PC-3 (cell line): ENCODE measurements around the gene OR3A1. TPM values are rescaled to one million over a fixed set of nuclear protein-coding genes. Genes with fewer than 3 reads are reported as not detected.
"Not testable (repeated sequence)": the region's sequence is repeated elsewhere in the genome, so short reads cannot be mapped to it uniquely, and the experiment has no call there.

Experiments used
- ATAC-seq: fragments of 200-7000 bp; cut with Tn5 transposase; 2 replicates; pipeline ENCODE4 v1.9.1; 2020; ENCODE audit warnings: mild to moderate bottlenecking, moderate library complexity
- BruUV-seq: library from RNA; stranded (reverse); fragments of 400-500 nt; replicated peaks from 2 replicates; lab custom pipeline; 2021; lab: Mats Ljungman, UMichigan
- CTCF ChIA-PET: fragments of 300-600 bp; sonication (Branson Sonifier 250); formaldehyde crosslinking; loops from one replicate; lab custom pipeline; 2022; ENCODE audit warnings: antibody characterized with exemption; lab: Charles Lee
- POLR2A ChIA-PET: fragments of 300-600 bp; sonication (Branson Sonifier 250); formaldehyde crosslinking; loops from one replicate; lab custom pipeline; 2022; ENCODE audit warnings: antibody characterized with exemption; ENCODE audit not compliant: unreplicated experiment; lab: Charles Lee
- DNase-seq: peaks from one replicate; pipeline ENCODE4 v3.0.0-alpha.2; 2015
- H2AFZ ChIP-seq: fragments of 300-600 bp; sonication (generic); 2 replicates; pipeline ENCODE4 v1.6.0; 2016; ENCODE audit warnings: antibody characterized with exemption, low read length
- H3F3A ChIP-seq: fragments of 300-600 bp; sonication (generic); one replicate; pipeline ENCODE4 v1.6.0; 2017; ENCODE audit warnings: antibody characterized with exemption, low read length, control low read depth, mild to moderate bottlenecking; ENCODE audit not compliant: unreplicated experiment
- H3K27ac ChIP-seq: fragments of 300-600 bp; sonication (generic); 2 replicates; pipeline ENCODE4 v1.5.1; 2016; ENCODE audit warnings: mild to moderate bottlenecking, low read length
- H3K27me3 ChIP-seq: fragments of 300-600 bp; sonication (generic); 2 replicates; pipeline ENCODE4 v1.6.1; 2016; ENCODE audit warnings: low read length, mixed read lengths
- H3K36me3 ChIP-seq: fragments of 300-600 bp; sonication (generic); 2 replicates; pipeline ENCODE4 v1.6.1; 2016; ENCODE audit warnings: low read depth, mixed run types, low read length, mixed read lengths
- H3K4me1 ChIP-seq: fragments of 300-600 bp; sonication (generic); 2 replicates; pipeline ENCODE4 v1.5.1; 2016; ENCODE audit warnings: low read length; ENCODE audit not compliant: insufficient read depth
- H3K4me2 ChIP-seq: fragments of 300-600 bp; sonication (generic); 2 replicates; pipeline ENCODE4 v1.6.0; 2016; ENCODE audit warnings: low read length
- H3K4me3 ChIP-seq: fragments of 300-600 bp; sonication (generic); 2 replicates; pipeline ENCODE4 v1.5.1; 2016; ENCODE audit warnings: mild to moderate bottlenecking, low read length, mixed read lengths
- H3K79me2 ChIP-seq: fragments of 300-600 bp; sonication (generic); 2 replicates; pipeline ENCODE4 v1.6.1; 2017; ENCODE audit warnings: low read length, mixed read lengths
- H3K9ac ChIP-seq: fragments of 300-600 bp; sonication (generic); 2 replicates; pipeline ENCODE4 v1.6.0; 2016; ENCODE audit warnings: mild to moderate bottlenecking, low read length
- H3K9me2 ChIP-seq: fragments of 300-600 bp; sonication (generic); replicated peaks from 2 replicates; pipeline ENCODE4 v1.6.1; 2016; ENCODE audit warnings: mixed run types, low read length, mixed read lengths
- H3K9me3 ChIP-seq: fragments of 300-600 bp; sonication (generic); 2 replicates; pipeline ENCODE4 v1.6.1; 2016; ENCODE audit warnings: low read length, mixed read lengths
- H4K20me1 ChIP-seq: fragments of 300-600 bp; sonication (generic); 2 replicates; pipeline ENCODE4 v1.6.1; 2016; ENCODE audit warnings: low read length, mixed read lengths
- CTCF ChIP-seq: fragments of 300-600 bp; sonication (generic); conservative IDR thresholded peaks from 2 replicates; pipeline ENCODE4 v1.5.1; 2017; ENCODE audit warnings: antibody characterized with exemption, low read depth, mild to moderate bottlenecking, low read length
- EZH2 ChIP-seq: fragments of 300-600 bp; sonication (generic); IDR thresholded peaks from one replicate; pipeline ENCODE4 v1.6.1; 2017; ENCODE audit warnings: antibody characterized with exemption, mild to moderate bottlenecking, low read length; ENCODE audit not compliant: unreplicated experiment
- EZH2phosphoT487 ChIP-seq: fragments of 300-600 bp; sonication (generic); IDR thresholded peaks from 2 replicates; pipeline ENCODE4 v1.6.1; 2018; ENCODE audit warnings: mild to moderate bottlenecking, antibody characterized with exemption, low read length, borderline replicate concordance
- intact Hi-C: fragments of 100-400 bp; cut with micrococcal nuclease; formaldehyde crosslinking; loops from 2 replicates; pipeline ENCODE4 v1.9.0; 2023
- total RNA-seq: library from RNA; depleted of rRNA; stranded (reverse); fragments of >200 nt; gene quantifications from 2 replicates; pipeline ENCODE4 v1.2.3, GENCODE V29; 2014

OR3A1 gene
- total RNA-seq, 1 experiment from 2014 or later: not detected

DNA sequence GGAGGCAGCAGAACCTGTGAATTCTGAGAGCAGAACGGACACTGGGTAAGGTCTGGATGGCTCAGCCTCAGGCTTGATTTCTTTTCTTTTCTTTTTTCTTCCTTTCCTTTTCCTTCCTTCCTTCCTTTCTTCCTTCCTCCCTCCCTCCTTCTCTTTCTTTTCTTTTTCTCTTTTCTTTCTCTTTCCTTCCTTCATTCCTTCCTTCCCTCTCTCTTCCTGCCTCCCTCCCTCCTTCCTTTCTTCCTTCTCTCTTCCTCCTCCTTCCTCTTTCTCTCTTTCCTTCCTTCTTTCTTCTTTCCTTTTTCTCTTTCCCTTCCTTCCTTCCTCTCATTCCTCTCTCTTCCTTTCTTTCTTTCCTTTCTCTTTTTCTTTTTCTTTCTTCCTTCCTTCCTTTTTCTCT lies 38.0 kb downstream of the OR3A1 start:
- no peak for TF ChIP-seq CTCF
- TF ChIP-seq EZH2phosphoT487: no peak
- TF ChIP-seq EZH2: no peak
- BruUV-seq: no TSS peak
- H3K27me3 ChIP-seq: peaks cover 42% of the 10 kb centered on the region
- H3K9ac ChIP-seq: no peak overlapping the region
- POLR2A ChIA-PET: no interaction called here
- no peaks in the 10 kb centered on the region for H3K36me3 ChIP-seq
- CTCF ChIA-PET: no interaction called here
- H4K20me1 ChIP-seq: no peaks in the 10 kb centered on the region
- no peak overlapping the region for H2AFZ ChIP-seq
- no peaks in the 10 kb centered on the region for H3K9me3 ChIP-seq
- H3K27ac ChIP-seq: no peak overlapping the region
- no peaks in the 10 kb centered on the region for H3K79me2 ChIP-seq
- H3F3A ChIP-seq: no peaks in the 10 kb centered on the region
- ATAC-seq: no peak
- no peaks in the 10 kb centered on the region for H3K4me1 ChIP-seq
- intact Hi-C loops: no loop called here
- H3K9me2 ChIP-seq: no peaks in the 10 kb centered on the region
- DNase-seq: no peak
- no peak overlapping the region for H3K4me2 ChIP-seq
- H3K4me3 ChIP-seq: no peak overlapping the region

DNA sequence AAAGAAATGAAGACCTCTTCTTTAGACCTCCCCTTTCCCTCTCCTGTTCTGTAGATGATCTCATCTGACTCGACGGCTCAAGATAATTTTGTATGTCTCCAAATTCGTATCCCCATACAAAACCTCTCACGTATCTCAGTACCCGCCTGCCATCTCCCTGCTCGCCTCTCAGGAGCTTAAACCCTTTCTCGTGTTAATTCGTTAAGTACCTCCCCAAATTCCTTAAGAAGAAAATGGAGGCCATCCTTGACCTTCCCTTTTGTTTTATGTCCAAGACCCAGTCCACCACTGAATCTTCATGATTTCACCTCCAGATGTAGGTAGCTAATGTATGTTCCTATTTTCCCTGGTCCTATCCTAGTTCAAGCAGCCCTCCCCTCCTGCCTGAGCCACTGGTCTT lies 41.6 kb downstream of the OR3A1 start:
- DNase-seq (no peak), ATAC-seq (no peak)
- ChIA-PET CTCF (no interaction called here), POLR2A (no interaction called here)
- Histone ChIP-seq H3K9ac (no peak overlapping the region), H3K9me2 (no peaks in the 10 kb centered on the region), H3K4me3 (no peak overlapping the region), H4K20me1 (no peaks in the 10 kb centered on the region), H3K9me3 (no peaks in the 10 kb centered on the region), H3K79me2 (no peaks in the 10 kb centered on the region), H3K4me1 (no peaks in the 10 kb centered on the region), H3K36me3 (no peaks in the 10 kb centered on the region), H3F3A (no peaks in the 10 kb centered on the region), H2AFZ (no peak overlapping the region), H3K4me2 (no peak overlapping the region), H3K27ac (no peak overlapping the region), H3K27me3 (peaks cover 25% of the 10 kb centered on the region)
- no peak for TF ChIP-seq EZH2phosphoT487
- no peak for TF ChIP-seq EZH2
- no peak for TF ChIP-seq CTCF
- intact Hi-C loops: no loop called here
- no TSS peak for BruUV-seq

GRCh38 chr17:3249013-3249412 lies 49.1 kb downstream of the OR3A1 start:
- H3K27ac ChIP-seq, H4K20me1 ChIP-seq, H3K79me2 ChIP-seq, H2AFZ ChIP-seq, BruUV-seq, ATAC-seq, H3K9me3 ChIP-seq, H3K4me2 ChIP-seq, H3K9ac ChIP-seq, POLR2A ChIA-PET, DNase-seq, H3K27me3 ChIP-seq, intact Hi-C loops, CTCF ChIA-PET, H3K4me1 ChIP-seq, H3K9me2 ChIP-seq, H3F3A ChIP-seq, H3K4me3 ChIP-seq, H3K36me3 ChIP-seq: not testable (repeated sequence)

DNA sequence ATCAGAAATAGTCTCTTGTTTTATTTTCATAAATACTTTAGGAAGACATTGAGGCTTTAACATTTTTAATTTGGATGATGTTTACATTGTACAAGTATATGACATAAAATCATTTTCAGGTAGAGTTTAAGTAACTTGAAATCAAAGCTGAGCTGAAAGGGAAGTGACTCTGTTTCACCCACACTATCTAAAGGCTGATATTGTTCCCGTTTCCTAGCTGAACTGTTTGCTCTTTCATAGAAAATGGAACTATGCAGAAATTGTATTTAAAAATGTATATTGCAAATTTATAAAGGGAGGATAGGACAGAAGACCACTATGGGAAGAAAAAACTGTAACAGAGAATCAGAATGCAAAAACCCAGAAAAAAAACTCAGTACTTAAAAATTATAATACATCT lies 53.3 kb downstream of the OR3A1 start:
- intact Hi-C loops, H3K9me2 ChIP-seq, H4K20me1 ChIP-seq, H3K9ac ChIP-seq, H3K79me2 ChIP-seq, H3F3A ChIP-seq, BruUV-seq, H3K9me3 ChIP-seq, H3K4me3 ChIP-seq, H3K36me3 ChIP-seq, H3K4me2 ChIP-seq, H3K27me3 ChIP-seq, DNase-seq, H3K4me1 ChIP-seq, H2AFZ ChIP-seq, H3K27ac ChIP-seq, CTCF ChIA-PET, ATAC-seq, POLR2A ChIA-PET: not testable (repeated sequence)

- CTCF ChIA-PET, DNase-seq, H3K27me3 ChIP-seq, H3K36me3 ChIP-seq, intact Hi-C loops, H3K9ac ChIP-seq, H3K4me2 ChIP-seq, H3K9me2 ChIP-seq, H2AFZ ChIP-seq, H4K20me1 ChIP-seq, H3K4me1 ChIP-seq, H3K27ac ChIP-seq, H3K9me3 ChIP-seq, BruUV-seq, H3F3A ChIP-seq, ATAC-seq, H3K79me2 ChIP-seq, POLR2A ChIA-PET, H3K4me3 ChIP-seq: not testable (repeated sequence)
Observed at GRCh38 chr17:3241044-3241443, 57.1 kb downstream of the OR3A1 start.
